HG02943 (cell line): ENCODE data around the gene ASCL5.
"Not testable (repeated sequence)": the region's sequence is repeated elsewhere in the genome, so short reads cannot be mapped to it uniquely, and the experiment has no call there.

Experiments used
- ATAC-seq: cut with Tn5 transposase; IDR thresholded peaks from one replicate; pipeline ENCODE4 v1.9.1; 2021; ENCODE audit warnings: mild to moderate bottlenecking, low read depth, moderate library complexity; ENCODE audit not compliant: unreplicated experiment

Gene ASCL5, protein sequence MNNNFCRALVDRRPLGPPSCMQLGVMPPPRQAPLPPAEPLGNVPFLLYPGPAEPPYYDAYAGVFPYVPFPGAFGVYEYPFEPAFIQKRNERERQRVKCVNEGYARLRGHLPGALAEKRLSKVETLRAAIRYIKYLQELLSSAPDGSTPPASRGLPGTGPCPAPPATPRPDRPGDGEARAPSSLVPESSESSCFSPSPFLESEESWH

DNA sequence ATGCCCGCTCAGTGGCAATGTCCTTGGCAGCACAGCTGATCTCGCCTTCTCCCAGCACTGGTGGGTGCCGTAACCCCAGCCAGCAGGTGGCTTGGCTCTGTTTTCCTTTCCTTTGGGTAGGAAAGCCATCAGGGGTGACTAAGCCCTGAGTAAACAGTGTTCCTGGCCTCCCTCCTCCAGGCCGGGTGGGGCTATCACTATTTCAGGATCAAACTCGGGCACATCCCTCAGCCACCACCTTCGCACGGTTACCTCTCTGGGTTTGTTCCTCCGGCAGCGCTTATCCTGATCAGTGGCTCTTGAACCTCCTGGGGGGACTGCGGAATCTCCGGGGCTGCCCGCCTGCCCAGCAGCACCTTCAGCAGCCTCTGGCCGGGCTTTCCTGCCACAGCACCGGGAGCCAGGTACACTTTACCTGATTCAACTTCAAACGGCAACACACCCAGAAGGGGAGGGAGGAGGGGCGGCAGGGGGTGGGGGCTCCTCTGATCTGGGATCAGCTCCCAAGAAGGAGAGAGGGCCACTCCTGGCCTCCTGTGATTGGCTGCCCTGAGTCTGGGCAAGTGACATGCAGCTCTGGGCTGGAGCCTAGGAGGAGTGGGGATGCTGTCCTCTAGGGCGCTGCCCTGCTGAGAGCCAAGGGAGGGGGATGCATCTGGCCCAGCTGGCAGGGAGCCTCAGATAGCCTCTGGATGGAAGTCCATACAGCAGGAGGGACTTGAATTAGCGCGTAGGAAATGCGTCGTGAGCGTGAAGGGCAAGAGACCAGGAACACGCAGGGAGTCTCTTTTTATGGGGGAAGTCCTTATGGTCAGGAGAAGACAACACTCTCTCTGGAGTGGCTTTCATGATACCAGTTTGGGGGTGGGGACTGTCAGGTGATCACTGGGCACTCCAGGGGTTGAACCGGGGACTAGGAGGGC lies at the start of gene ASCL5:
TSS of gene ASCL5 (minus strand) at position 353 of the 923 bp plus-strand sequence. CDS start 11,812 bp downstream, outside the sequence.
- ATAC-seq = no peak

DNA sequence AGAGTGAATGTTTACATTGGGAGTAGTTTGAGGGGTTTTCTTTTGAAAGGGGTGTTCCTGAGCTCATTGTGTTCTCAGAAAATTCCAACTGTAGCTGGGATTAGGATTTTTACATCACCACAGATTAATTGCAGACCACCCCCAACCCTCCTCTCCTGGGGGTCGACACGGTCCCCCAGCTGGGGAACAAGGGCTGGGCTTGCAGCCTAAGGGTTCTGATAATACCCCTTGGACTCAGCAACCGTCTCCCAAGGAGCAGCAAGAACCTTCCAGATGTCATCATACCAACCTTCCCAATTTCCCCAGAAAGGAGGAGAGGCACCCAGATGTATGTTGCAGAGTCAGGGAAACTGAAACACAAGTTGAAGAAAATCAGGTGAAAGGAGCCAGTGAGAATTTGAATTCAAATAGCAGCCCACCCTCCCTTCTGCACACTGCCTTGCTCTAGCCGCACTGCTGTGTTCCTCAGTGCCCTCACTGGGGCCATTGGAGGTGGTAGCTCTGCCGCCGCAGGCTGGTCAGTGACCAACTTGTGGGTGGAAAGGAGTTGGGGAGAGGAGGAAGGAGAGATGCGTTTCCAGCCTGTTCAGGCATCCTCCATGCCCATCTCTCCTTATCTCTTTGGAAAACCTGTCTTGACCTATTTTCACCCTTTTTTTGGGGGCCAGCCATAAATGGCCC lies 49.0 kb upstream of the ASCL5 start:
- no peak for ATAC-seq

DNA sequence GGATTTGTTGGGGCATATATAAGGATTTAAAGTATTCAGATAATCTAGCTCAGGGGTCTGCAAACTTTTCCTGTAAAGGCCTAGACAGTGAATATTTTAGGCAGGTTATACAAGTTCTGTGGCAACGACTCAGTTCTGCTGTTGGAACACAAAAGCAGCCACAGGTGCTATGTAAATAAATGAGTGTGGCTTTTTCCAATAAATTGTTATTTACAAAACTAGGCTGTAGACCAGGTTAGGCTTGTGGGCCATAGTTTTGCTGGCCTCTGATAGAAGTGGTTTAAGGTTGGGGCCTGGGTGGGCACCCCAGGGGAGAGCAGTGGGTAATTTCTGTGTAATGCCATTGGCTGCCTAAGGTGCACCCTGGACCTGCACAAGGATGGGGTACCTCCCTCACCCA lies 46.8 kb upstream of the ASCL5 start:
- ATAC-seq = no peak

DNA sequence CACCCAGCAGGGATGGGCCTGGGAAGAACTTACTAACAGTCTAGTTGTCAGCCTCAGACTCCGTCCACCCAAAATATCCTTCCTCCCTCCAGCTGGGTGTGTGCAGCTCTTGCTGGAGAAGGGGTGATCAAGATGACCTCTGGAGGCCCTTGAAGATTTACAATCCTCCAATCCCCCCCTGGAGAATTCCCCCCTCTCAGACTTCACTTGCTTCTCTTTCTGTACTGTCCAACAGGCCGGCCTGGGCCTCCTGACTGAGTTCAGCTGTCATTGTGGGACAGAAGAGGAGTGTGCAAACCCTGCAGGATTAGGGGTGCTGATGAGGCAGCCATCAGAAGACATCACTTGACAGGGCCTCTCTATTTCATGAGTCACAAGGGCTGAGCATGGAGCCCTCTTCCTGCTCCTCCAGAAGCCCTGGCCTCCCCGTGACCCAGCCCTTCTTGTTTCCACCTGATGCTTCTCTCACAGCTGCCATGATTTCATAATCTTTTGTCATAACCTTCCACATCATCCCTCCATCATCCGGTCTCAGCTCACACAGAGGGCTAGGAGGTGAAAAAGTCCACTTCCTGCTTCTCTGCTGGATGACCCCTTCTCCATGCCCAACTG lies 46.1 kb upstream of the ASCL5 start:
- ATAC-seq = no peak

DNA sequence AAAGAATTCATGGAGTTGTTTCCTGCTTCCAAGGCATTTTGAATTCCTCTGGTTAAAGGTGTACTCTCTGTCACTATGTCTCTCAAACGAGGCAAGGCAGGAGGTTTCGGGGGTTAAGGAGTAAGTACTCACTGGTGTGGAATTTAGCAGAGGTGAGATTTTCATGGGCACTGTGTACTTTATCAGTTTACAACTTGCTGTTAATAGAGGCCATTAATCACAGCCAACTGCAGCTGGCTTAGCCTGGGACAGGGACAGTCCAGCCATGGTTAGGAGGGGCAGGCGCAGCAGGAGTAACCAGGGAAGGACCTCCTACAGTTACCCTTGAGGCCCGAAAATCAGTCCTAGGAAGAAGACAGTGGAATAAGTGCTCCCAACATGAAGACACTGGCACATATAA lies 45.3 kb upstream of the ASCL5 start:
- no peak for ATAC-seq

DNA sequence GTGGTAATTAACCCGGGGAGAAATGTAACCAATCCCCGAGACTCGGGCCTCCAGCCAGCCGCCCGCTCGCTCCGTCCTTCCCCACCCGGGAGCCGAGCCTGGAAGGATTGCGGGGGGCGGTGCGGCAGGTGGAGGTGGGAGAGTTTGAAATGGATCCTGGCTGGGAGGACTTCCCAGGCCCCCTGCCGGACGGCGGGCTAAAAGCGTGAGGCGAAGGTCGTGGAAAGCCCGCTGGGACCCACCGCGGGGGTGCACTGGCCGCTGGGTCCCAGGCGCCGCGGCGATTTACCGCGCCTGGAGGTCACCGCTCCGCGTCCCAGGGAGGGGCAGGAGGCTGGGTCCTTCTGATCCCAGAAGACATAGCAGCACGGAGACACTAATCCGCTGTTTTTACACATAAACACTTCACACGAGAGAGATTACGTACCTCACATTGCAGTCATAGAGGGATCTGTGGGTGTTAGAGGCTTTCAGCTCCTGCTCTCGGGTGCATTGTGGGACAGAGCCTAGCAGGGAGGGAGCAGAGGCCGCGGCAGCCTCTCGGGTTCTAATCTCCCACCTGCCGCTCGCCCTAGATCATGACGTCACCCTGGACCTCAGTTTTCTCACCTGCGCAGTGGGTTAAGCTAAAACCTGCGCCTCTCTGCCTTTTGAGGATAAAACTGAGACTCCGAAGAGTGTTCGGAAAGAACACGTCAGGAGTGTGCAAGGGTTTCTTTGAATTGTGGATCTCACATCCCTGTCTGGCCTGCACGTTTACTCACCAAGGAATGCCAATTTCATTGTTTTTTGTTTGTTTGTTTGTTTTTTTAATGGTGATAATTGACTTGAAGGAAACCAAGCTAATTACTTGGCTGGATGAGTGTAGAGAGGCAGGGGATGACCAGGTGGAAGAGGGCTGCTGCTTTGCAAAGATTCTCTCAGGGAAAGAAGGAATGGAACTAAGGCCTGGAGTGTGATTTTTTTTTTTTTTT lies 44.4 kb upstream of the ASCL5 start:
- ATAC-seq = peak; percentile 31

DNA sequence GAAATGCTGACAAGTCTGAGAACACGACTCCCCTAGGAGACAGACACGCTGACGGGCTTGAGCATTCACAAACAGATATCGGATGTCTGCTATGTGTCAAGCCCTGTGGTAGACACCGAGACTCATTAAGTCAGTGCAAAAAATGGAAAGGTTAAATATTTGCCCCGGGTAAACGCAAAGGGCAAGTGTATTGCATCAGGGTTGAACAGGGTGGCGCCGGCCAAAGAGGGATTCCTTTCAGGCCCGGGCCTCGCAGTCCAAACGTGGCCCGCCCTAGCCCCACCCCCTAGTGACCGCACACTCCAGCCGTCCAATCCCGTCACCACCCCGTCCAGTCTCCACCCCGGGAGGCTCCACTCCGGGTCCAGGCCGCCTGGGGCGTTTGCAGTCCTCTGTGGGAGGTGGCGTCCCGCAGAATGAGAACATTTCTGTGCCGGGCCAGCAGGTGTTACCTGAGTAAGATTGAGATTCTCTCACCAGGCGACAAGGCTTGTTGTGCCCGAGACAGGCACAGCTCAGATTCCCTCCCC lies 43.6 kb upstream of the ASCL5 start:
- ATAC-seq = peak; percentile 93

DNA sequence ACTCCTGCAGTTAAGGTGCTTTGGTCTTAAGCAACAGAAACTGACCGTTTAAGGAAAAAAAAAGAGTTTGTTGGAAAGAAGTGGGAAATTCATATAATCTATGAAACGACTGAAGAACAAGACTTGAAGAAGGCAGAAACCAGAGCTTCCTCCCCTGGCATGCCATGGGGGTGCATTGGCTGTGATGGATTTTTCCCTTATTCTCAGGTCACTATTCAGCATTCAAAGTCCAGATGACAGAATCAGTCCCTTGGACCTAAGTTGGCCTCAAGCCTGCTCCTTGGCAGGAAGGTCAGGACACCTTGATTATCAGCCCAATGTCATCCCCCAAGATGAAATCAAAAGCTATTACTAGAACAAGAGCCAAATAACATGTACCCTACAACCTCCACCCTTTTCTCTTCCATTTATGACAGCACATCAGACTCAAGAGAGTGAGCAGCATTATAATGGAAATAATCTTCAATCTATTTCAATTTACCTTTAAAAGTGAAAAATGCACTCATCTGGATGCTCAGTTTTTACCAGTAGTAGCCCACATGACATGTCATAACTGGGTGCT lies 43.1 kb upstream of the ASCL5 start:
- ATAC-seq = no peak

DNA sequence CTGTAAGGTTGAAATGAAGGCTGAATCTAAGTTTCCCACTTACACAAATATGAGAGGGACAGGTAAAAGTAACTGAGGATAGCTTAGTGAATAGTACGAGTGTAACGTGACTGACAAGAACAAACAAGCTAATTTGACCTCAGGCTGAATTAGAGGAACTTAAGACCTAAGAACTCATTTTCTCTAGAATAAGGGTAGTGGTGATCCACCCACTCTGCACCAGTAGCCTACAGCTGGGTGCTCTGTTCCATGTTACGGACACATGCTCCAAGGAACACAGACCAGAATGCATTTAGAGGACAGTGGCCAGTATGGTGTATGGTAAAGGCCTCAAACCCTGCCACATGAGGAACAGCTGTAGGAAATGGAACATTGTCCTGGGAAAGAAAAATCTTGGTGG lies 42.2 kb upstream of the ASCL5 start:
- no peak for ATAC-seq

DNA sequence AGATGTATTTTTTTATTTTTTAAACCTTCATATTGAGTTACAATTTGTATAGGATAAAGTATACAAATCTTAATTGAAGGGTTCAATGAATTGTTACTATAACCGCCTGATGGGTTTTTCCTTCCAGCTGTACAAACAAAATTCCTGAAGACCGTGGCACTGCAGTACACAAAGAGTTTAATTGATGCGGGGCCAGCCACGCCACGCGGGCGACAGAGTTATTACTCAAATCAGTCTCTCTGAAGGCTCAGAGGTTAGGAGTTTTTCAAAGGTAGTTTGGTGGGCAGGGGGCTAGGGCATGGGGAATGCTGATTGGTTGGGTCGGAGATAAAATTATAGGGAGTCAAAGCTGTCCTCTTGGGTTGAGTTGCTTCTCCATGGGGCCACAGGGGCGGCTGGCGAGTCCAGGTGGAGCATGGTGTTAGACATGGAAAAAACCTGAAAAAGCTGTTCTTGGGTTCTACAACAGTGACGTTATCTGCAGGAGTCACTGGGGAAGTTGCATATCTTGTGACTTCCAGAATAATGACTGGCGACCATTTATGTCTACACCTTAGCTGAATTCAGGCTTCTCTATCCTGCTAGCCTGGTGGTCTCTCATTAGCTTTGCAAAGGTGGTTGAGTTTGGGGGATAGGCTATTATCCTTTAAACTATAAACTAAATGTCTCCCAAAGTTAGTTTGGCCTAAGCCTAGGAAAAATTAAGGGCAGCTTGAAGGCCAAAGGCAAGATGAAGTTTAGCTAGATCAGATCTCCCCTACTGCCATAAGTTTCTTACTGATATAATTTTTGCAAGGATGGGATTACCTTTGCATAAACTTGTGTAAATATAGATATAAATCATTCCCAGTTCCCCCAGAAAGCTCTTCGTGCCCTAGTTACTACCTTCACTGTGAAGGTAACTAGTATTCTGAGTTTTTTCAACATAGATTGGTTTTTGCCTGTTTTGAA lies 40.3 kb upstream of the ASCL5 start:
- no peak for ATAC-seq

DNA sequence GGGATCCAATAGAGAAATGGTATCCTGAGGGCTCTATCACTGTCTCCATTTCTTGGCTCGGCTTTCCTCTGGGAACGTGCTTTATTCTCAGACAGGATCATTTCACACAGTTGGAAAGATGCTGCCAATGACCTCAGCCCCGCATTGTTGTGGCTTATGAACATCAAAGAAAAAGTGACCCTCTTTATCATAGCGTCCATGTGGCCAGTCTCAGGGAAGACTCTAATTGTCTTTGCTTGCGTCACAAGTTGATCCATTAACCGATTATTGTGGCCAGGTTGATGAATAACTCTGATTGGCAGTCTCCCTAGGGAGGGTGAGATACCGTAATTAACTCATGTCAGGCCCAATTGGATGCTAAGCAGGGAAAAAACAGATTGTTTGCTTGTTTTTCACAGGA lies 37.7 kb upstream of the ASCL5 start:
- ATAC-seq = no peak

DNA sequence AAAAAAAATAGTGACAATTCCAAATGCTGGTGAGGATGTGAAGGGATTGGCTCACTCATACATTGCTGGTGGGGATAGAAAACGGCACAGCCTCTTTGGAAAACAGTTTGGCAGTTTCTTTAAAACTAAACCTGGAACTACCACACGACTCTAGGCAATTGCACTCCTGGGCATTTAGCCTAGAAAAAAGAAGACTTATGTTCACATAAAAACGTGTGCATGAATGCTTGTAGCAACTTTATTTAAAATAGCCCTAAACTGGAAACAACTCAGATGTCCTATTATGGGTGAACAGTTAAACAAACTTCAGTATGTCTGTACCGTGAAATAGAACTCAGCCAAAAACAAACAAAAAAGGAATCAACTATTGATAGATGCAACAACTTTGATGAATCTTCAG lies 36.7 kb upstream of the ASCL5 start:
- ATAC-seq = no peak

DNA sequence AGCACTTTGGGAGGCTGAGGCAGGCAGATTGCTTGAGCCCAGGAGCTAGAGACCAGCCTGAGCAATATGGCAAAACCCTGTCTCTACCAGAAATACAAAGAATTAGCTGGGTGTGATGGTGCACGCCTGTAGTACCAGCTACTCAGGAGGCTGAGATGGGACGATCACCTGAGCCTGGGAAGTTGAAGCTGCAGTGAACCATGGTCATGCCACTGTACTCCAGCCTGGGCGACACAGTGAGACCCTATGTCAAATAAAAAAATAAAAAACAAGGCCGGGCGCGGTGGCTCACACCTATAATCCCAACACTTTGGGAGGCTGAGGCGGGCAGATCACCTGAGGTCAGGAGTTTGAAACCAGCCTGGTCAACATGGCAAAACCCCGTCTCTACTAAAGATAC lies 36.1 kb upstream of the ASCL5 start:
- not testable (repeated sequence) for ATAC-seq

DNA sequence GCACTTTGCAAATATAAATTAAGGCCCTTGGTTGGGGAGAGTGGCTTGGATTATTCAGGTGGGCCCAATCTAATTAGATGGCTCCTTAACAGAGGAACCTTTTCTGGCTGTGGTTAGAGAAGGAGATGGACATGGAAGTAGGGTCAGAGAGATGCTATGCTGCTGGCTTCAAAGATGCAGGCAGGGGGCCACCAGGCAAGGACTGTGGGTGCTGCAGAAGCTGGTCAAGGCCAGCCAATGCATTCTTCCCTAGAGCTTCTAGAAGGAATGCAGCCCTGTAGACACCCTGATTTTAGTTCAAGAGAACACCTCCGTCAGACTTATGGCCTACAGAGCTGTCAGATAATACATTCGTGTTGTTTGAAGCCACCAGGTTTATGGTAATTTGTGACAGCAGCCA lies 31.0 kb upstream of the ASCL5 start:
- no peak for ATAC-seq

DNA sequence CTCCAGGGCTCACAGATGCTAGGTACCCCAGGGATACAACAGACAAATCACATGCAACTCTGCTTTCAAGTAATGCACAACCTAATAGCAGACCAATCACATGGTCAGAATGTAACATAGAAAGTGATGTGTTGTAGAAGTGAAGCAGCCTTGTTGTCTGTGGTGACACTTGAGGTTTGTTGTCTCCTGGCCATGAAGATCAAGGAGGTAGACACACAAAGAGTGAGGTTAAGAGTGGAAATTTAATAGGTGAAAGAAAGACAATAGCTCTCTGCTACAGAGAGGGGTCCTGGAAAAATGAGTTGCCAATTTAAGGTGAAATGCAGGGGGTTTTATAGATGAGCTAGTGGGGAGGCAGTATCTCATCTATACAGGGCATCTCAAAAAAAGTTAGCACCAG lies 29.8 kb upstream of the ASCL5 start:
- ATAC-seq = no peak

DNA sequence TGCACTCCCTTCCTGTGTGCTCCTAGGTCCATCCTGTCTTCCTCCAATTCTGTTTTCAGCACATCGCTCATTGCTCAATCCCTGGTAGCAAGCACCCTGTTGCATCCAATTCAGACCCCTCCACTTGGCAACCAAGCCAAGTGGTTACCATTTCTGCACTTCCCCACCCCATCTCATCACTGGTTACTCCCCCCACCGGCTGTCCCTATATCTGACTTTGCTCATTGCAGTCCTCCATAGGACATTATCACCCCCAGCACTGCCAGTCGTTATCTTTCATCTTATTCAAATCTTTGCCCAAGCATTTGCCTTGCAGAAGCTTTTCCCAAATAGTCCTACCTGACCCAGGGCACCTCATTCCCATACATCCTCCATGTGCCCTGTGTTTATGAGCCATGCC lies 29.4 kb upstream of the ASCL5 start:
- no peak for ATAC-seq

DNA sequence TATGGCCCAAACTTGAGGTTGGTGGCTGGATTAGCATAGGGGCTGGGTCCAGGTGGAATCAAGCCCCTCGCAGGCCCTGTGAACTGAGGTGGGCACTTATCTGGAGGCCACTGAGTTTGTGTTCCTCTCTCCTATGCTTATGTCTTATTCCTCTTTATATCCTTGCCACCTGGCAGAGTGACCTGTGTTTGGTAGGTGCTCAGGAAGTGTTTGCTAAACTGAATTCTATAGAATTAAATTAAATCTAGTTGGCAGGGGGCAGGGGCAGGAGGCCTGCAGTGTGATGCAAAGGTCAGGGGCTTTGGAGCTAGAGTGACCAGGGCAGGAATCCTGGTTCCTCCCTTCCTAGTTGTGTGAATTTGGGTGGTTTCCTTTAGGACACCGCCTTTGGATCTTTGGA lies 28.4 kb upstream of the ASCL5 start:
- no peak for ATAC-seq
